ENCODE data around the gene SVIL.

The SVIL gene

GRCh38 chr10:29417324-29417723, 217.4 kb downstream of the SVIL start:
- DNase-seq (ENCODE audit: low read depth, low spot score) = no peak

GRCh38 chr10:29415876-29416275, 218.9 kb downstream of the SVIL start:
- no peak for DNase-seq (ENCODE audit: low read depth, low spot score)

- no peak for DNase-seq (ENCODE audit: low read depth, low spot score)
These were observed 220.3 kb downstream of the SVIL start for GRCh38 chr10:29414501-29414900.

- no peak for DNase-seq (ENCODE audit: low read depth, low spot score)
These were observed 222.3 kb downstream of the SVIL start for GRCh38 chr10:29412485-29412884.

- DNase-seq (ENCODE audit: low read depth, low spot score) = no peak
These were observed 223.0 kb downstream of the SVIL start for GRCh38 chr10:29411666-29412315.

- peak; percentile 5 for DNase-seq (ENCODE audit: low read depth, low spot score)
These were observed 225.3 kb downstream of the SVIL start for GRCh38 chr10:29409241-29410054.

- DNase-seq (ENCODE audit: low read depth, low spot score) = no peak
These were observed 225.9 kb downstream of the SVIL start for GRCh38 chr10:29408847-29409240.
